HG03354 (cell line): ENCODE results near the gene CASKIN2.

Experiments
- ATAC-seq: cut with Tn5 transposase; IDR thresholded peaks from one replicate; pipeline ENCODE4 v1.9.1; 2021; ENCODE audit warnings: mild to moderate bottlenecking; ENCODE audit not compliant: unreplicated experiment, poor library complexity, severe bottlenecking

The CASKIN2 gene

DNA sequence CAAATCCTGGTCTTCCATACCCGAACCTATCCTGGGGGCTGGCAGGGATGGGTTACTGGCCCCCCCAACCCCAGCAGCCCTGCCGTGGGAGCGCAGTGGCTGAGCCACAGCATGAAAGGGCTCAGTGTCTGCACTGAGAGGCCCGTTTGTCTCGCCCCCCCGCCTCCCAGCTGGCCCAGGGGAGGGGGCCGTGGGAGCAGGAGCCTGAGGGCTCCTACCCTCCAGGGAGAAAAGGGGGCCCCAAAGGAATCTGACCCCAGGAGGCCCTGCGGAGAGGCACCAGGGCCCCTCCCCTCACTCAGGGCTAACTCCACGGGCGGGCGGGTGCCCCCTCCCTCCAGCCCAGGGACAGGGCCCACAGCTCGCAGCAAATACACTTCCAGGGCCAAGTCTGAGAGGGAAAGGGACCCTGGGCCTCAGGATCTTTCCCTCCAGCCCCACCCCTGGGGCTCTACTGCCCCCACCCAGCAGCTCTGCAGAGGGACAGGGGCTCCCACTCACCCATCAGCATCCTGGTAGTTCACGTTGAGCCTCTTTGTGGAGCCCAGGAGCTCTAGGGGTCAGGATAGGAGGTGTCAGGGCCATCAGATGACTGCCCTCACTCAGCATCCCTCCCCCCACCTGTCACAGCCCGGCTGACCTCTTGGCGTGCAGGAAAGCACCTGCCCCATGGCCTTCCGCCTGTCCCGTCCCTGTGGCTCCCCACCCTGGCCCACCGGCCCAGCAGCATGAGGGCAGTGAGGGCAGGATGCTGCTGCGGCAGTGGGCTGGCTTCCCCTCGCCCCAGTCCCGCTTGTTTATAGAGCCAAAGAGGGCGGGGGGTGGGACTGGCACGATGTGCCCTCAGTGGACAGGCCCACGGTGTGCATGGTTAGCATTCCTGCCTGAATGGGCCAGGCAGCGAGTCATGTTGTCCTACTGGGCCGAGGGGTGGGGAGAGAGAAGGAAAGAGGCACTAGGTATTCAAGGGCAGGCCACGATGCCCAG lies 7.3 kb downstream of the CASKIN2 start:
- no peak for ATAC-seq

DNA sequence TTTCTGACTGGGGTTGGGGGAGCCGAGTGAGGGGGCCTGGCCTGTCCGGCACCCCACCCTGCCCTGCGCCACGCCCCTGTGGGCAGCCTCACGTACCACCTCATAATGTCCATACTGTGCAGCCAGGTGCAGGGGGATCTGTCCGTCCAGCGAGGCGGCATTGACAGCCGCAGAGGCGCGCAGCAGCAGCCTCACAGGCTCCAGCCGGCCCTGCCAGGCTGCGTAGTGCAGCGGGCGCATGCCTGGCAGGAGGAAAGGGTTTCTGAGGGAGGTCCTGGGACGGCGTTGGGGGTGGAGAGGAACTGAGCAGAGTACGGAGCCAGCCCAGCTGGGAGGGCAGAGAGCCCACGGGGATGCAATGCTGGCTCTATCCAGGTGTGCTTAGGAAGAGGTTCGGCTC lies 8.4 kb downstream of the CASKIN2 start:
- ATAC-seq: no peak

DNA sequence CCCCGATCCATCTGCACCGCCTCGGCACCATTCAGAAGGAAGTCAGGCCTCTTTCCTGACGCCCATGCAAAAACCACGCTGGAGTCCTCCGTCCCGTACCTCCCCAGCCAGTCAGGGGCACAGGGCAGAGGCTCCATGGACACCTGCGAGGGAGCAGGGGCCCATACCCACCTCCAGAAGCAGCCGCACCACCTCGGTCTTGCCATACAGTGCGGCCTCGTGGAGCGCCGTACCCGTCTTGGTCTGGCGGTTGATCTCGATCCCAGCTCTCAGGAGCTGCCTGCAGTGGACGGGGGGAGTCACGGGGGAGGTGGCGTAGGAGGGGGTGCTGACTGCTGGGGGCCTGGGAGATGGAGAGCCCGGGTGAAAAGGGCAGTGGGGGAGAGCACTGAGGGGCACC lies 9.2 kb downstream of the CASKIN2 start:
- no peak for ATAC-seq

DNA sequence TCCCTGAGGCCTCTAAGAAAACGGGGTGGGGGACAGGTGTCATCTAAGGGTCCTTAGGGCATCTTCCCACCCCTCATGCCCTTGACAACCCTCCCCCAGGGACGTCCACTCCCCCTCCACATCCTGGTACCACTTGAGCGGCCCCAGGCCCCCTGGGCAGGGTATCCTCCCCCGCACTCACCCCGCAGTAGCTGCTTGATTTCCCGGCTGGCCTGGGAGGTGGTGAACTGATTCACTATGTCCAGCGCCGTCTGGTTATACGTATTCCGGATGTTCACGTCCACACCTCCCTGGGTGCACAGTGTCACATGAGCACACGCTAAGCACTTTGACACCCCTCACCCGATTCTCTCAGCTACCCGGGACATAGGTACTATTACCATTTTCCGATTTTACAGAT lies 9.7 kb downstream of the CASKIN2 start:
- ATAC-seq: no peak

DNA sequence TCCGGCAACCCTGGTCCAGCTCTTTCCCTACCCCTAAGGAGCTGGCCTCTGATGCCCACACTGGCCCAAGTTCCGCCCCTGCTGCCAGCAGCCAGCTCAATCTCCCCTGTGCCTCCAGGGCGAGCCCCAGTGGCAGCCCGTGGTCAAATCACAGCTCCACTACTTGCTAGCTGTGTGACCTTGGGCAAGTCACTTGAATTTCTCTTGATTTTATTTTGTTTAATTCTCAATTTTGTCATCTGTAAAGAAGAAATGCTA lies 10.3 kb downstream of the CASKIN2 start:
- no peak for ATAC-seq

DNA sequence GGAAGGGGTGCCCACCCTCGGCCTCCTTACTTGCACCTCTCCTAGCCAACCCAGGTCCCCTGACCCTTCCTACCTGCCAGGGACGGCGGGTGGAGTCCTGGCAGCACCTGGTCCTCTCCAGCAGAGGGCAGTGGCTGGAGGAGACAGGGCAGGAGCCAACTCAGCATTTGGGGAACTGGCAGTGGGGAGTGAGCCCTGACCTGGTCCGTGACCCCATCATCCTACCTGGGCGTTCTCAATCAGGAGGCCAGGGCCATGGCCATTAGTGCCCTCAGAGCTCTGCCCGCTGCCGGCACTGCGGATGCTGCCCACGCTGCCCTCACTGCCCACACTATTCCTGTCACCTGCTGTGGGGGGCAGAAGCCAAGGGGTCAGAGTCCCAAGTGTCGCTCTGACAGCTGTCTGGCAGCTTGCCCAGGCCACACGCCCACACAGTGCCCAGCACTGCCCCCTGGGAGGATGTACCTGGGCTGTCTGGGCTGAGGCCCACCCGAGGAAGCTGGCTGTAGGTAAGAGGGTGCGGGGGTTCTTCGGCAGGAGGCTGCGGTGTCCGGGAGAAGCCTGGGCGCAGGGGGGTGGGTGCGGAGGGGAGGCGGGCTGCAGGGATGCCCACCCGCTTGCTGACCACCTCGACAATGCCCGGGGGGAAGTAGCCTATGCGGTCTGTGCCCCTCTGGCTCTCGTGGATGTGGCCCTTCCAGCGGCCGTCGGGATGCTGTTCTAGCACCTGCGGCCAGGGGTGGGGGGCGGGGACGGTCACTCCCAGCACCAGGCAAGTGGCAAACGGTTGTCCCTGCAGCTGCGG lies 10.8 kb downstream of the CASKIN2 start:
- ATAC-seq: no peak

DNA sequence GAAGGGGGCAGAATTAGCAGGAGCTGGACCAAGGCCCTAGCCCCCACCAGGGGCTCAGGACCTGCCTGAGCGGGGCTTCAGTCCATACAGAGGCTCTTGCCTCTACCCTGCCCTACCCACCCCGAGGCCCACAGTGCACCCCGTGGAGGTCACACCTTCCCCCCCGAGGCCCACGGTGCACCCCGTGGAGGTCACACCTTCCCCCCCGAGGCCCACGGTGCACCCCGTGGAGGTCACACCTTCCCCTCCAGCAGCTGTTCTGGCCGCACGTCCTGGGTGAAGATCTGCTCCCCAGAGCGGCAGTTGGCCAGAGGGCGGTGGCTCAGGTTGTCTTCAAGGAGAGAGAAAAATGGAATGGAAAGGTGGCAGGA lies 11.4 kb downstream of the CASKIN2 start:
- ATAC-seq: no peak

DNA sequence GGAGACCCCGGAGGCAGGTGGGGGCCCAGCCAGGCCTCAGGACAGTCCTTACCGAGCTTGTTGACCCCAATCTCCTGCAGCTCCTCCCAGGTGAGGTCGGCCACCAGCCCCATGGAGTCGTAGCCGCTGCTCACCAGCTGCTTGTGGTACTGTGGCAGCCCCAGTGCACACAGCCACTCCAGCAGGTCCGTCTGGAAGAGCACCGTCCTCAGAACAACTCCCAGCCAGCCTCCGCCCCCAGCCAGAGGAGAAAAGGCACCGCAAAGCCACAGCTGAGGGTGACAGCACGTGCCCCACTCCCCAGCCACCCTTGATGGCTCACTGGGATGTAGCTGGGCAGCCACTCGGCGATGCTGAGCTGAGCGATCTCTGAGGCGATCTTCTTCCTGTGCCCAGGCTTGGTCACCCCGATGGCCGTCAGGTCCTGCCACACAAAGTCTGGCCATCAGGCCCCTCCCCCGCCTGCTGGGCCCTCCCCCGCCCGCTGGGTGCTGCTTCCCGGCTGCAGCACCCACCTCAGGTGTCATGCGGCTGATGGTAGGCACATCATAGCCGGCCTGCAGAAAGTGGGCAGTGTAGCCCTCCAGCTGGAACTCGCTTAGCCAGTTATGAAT lies 11.9 kb downstream of the CASKIN2 start:
- ATAC-seq: no peak

DNA sequence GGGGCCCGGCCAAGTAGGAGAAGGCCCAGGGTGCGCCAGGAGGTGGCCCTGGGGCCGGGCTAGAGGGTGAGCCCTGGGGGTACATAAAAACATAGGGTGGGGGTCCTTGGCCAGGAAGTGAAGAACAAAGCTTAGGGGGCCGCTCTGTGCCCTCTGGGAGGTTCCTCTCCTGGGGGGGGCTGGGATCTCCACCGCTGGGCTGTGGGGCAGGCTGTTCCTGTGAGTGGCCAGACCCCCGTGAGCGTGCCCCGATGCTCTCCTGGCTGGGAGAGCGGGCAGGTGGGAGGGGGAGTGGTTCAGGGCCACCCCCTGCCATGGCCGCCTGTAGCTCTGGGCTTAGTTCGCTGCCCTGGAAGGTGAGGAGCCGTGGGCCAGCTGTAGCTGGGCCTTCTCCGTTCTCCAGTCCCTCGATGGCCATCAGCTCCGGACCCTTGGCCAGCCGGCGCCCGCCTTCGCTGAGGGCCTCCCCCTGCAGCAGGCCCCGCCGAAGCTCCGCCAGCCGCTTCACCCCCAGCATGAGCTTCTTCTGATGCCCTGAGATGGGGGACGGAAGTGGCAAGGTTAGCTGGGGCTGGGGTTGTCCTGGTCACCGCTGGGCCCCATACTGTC lies 12.5 kb downstream of the CASKIN2 start:
- no peak for ATAC-seq

DNA sequence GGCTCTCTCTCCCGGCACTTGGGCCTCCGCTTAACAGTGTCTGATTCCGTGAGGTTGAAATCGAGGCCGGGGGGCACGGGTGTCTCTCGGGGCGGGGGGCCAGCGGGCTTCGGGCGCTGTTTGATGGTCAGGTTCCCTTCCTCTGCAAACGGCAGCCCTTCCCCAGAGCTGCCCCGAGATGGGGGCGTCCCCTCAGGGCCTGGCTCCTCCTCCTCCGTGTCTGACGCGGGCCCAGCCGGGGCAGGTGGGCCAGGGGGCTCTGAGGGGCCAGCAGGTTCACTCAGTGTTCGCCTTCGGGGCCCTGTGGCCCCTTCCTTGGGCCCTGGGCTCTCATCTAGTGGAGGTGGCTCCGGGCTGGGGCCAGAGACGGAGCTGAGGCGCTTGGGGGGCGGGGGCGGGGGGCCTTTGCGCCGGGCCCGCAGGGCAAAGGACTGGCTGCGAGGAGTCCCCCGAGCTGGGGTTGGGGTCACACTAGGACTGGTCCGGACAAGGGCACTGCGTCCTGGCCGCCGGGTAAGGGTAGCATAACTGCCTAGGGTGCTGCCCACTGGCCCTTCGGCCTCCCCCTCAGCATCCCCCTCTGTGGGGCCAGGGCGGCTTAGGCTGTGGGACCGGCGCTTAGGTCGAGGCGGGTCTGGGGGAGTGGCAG lies 13.1 kb downstream of the CASKIN2 start:
- no peak for ATAC-seq

DNA sequence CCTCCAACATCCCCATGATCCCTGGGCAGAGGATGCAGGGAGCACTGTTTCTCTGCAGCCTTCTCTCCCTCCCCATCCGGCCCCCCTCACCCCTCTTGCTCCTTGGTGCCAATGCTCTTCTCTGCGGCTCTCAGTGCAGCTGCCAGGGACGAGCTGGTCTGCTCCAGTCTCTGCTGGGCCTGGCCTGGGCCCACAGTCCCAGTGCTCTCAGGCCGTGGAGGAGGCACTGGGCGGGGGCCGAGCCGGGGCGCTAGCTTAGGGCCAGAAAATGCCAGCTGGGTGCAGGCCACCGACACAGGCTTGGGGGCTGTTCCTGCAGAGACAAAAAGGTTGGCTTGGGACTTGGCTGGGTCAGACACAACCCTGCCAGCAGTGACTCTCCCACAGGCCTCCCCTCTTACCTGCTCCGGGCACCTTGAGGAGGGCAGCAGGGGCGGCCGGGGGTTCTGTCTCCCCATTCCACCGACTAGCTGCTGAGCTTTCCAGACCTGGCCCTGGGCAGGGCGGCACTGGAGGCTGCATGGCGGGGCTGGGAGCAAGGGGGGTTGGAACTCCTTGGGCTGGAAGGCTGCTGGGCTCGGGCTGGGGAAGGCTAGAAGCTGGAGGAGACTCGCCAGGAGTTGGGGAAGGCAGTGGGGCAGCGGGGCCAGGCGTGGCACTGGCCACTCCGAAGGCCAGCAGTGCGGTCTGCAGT lies 13.8 kb downstream of the CASKIN2 start:
- no peak for ATAC-seq

DNA sequence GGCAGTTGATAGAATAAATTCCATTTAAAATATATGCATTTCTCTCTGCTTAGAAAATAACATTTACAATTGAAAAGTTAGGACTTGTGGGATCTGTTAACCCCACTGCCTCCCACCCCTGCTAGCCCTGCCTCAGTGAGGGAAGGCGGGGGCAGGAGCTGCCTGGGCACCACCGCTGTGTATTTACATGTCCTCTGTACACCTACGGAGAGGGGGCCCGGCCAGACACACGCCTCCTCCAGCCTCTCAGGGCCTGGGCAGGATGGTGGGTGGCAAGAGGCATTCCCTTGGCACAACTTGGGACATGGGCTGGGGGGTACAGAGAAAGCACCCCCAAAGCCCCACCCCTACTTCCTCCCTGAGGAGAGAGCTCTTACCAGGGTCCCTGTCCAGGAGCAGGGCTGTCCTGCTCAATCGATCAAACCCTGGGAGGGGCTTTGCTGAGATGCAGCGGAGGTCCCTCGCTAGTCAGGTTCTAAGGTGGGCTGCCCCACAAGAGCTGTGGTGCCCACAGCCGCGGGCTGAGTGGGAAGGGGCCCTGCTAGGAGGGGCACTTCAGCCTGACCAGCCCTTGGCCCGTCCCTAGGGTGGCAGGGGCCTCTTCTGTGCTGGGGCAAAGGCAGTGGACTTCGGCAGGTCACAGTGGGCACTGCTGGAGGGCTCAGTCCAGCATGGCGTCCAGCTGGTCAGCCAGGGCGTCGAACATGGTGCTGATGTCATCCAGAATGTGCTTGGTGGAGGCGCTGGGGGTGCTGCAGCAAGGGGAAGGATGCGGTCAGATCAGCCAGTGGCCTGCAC lies 14.7 kb downstream of the CASKIN2 start:
- no peak for ATAC-seq

DNA sequence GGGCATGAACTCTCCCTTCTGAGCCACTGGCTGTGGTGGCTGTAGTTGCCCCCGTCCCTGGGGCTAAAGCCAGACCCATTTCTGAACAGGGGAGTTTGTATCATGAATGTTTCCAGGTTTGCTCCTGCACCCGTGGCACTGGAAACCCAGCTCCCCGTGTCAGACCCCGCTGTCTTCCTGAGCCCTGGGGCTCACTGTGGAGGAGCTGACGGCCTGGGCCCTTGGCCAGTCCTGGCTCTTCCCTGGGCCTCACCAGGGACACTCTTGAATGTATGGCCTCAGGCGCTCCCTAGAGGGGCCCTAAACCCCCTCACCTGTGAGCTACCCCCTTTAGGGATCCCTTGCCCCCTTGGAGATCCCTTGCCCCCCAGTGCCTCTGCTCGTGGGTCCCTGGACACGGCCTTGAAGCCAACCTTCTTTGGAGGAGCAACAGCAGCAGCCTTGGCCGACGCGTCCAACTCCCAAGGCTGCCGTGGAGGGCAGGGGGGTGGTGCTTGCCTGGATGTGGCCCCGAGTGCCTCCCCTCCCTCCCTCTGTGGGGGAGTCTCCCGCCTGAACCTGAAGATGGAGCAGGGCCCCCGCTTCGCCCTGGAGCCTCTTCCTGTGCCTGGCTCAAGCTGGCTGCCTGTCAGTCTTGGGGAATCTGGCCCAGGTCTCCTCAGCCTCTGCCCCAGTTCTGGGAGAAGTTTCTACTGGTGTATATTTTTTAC lies 15.9 kb downstream of the CASKIN2 start:
- ATAC-seq: no peak

DNA sequence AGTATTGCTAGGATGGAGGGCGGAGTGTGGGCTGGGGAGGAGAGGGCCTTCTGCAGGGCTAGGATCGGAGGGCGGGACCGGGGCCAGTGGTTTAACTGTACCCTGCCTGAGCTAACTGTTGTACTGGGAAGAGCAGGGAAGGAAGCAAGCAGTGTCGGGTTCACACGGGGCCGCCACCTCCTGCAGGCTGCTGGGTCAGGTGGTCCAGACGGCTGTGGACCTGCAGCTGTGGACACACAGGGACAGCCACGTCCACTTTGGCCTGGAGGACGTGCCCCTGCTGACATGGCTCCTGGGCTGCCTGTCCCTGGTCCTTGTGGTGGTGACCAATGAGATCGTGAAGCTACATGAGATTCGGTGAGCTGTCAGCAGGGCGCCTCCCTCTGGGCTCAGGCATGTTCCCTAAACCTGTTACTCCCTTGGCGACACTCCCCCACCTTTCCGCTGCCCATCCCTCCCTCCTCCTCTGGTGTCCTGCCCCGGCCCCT lies 16.6 kb downstream of the CASKIN2 start:
- ATAC-seq: no peak

DNA sequence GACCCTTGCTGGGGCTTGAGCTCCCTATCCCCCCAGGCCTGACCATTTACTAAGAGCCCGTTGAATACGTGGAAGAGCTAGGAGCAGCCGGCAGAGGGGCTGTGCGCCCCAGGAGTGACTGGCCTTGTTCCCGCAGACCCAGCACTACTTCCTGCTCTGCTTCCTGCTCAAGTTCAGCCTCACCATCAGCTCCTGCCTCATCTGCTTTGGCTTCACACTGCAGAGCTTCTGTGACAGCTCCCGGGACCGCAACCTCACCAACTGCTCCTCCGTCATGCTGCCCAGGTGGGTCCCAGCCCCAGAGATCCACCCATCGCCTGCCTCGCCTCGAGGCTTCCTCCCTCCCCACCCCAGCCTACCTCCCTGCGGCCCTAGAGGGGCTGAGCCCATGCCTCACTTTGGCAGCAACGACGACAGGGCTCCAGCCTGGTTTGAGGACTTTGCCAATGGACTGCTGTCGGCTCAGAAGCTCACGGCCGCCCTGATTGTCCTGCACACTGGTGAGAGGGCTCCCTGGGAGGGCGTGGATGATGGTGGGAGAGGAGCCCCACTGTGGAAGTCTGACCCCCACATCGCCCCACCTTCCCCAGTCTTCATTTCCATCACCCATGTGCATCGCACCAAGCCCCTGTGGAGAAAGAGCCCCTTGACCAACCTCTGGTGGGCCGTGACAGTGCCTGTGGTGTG lies 17.2 kb downstream of the CASKIN2 start:
- no peak for ATAC-seq

DNA sequence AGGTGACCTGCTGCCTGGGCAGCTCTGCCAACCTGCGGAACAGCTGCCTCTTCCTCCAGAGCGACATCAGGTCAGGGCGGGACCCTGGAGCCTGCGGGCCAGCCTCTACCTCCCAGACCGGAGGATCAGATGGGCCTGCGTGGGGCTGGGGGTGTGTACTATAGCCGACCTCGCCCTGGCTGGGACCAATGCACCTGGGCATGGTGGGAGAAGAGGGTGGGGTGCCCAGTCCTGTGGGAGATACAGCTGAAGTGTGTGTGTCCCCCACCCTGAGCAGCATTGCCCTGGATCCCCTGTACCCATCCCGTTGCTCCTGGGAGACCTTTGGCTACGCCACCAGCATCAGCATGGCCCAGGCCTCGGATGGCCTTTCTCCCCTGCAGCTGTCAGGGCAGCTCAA lies 19.3 kb downstream of the CASKIN2 start:
- ATAC-seq: no peak

DNA sequence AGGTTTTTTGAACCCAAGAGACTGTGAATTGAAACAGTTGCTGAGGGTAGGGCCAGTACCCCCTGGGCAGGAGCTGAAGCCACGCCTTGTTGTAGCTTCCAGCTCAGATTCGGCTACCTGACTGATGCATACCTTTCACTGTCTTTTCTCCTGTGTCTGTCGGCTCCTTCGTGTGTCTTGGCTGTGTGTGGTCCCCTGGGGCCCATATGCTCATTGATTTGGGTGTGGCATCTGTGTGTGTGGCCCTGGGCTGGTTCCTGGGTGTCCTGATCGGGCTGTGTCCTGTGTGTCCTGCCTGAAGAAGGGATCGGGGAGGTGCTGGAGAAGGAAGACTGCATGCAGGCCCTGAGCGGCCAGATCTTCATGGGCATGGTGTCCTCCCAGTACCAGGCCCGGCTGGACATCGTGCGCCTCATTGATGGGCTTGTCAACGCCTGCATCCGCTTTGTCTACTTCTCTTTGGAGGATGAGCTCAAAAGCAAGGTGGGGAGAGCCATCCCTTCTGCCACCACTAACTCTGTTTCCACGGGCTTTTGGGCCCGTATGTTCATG lies 20.9 kb downstream of the CASKIN2 start:
- ATAC-seq: no peak
